ENCODE results near the gene CTNNBL1.

The CTNNBL1 gene

GRCh38 chr20:37838769-37839431 lies 145.1 kb downstream of the CTNNBL1 start:
- DNase-seq: no peak
- in situ Hi-C loops (cut with HindIII; ENCODE audit: low pct_ligation_motif_present, low sequenced_read_pairs): no loop called here

GRCh38 chr20:37839432-37839827 lies 145.6 kb downstream of the CTNNBL1 start:
- no peak for DNase-seq
- H3K4me3 ChIP-seq (ENCODE audit: low read depth, low read length): no peak overlapping the region
- no peak for TF ChIP-seq CTCF (IDR thresholded peaks at IDR 0.05; ENCODE audit: low read depth, low read length, missing control alignments)
- H3K36me3 ChIP-seq (replicated peaks): no peaks in the 10 kb centered on the region
- in situ Hi-C loops (cut with HindIII; ENCODE audit: low pct_ligation_motif_present, low sequenced_read_pairs): no loop called here
- H3K27ac ChIP-seq: no peak overlapping the region
- no peaks in the 10 kb centered on the region for H3K27me3 ChIP-seq (replicated peaks)

More at GRCh38 chr20:37838769-37839431, 145.1 kb downstream of the CTNNBL1 start:
- Histone ChIP-seq H3K27ac (no peak overlapping the region), H3K4me3 (ENCODE audit: low read depth, low read length) (no peak overlapping the region), H3K27me3 (replicated peaks) (no peaks in the 10 kb centered on the region), H3K36me3 (replicated peaks) (no peaks in the 10 kb centered on the region)
- no peak for TF ChIP-seq CTCF (IDR thresholded peaks at IDR 0.05; ENCODE audit: low read depth, low read length, missing control alignments)

- TF ChIP-seq CTCF (IDR thresholded peaks at IDR 0.05; ENCODE audit: low read depth, low read length, missing control alignments): no peak
- in situ Hi-C loops (cut with HindIII; ENCODE audit: low pct_ligation_motif_present, low sequenced_read_pairs): no loop called here
- H3K4me3 ChIP-seq (ENCODE audit: low read depth, low read length): no peak overlapping the region
- DNase-seq: no peak
- peaks cover 2% of the 10 kb centered on the region for H3K36me3 ChIP-seq (replicated peaks)
- H3K27ac ChIP-seq: no peak overlapping the region
- H3K27me3 ChIP-seq (replicated peaks): no peaks in the 10 kb centered on the region
These were observed 146.1 kb downstream of the CTNNBL1 start for GRCh38 chr20:37839955-37840354.

- H3K27ac ChIP-seq: no peak overlapping the region
- DNase-seq: no peak
- H3K4me3 ChIP-seq (ENCODE audit: low read depth, low read length): no peak overlapping the region
- peaks cover 2% of the 10 kb centered on the region for H3K36me3 ChIP-seq (replicated peaks)
- TF ChIP-seq CTCF (IDR thresholded peaks at IDR 0.05; ENCODE audit: low read depth, low read length, missing control alignments): no peak
- no peaks in the 10 kb centered on the region for H3K27me3 ChIP-seq (replicated peaks)
- in situ Hi-C loops (cut with HindIII; ENCODE audit: low pct_ligation_motif_present, low sequenced_read_pairs): no loop called here
These were observed 147.6 kb downstream of the CTNNBL1 start for GRCh38 chr20:37841389-37841788.

- Histone ChIP-seq H3K27ac (no peak overlapping the region), H3K27me3 (replicated peaks) (no peaks in the 10 kb centered on the region), H3K36me3 (replicated peaks) (peaks cover 2% of the 10 kb centered on the region), H3K4me3 (ENCODE audit: low read depth, low read length) (no peak overlapping the region)
- no peak for TF ChIP-seq CTCF (IDR thresholded peaks at IDR 0.05; ENCODE audit: low read depth, low read length, missing control alignments)
- in situ Hi-C loops (cut with HindIII; ENCODE audit: low pct_ligation_motif_present, low sequenced_read_pairs): no loop called here
- no peak for DNase-seq
These were observed 148.1 kb downstream of the CTNNBL1 start for GRCh38 chr20:37841971-37842370.

- Histone ChIP-seq H3K27ac (no peak overlapping the region), H3K4me3 (ENCODE audit: low read depth, low read length) (no peak overlapping the region), H3K36me3 (replicated peaks) (peaks cover 2% of the 10 kb centered on the region), H3K27me3 (replicated peaks) (no peaks in the 10 kb centered on the region)
- in situ Hi-C loops (cut with HindIII; ENCODE audit: low pct_ligation_motif_present, low sequenced_read_pairs): no loop called here
- TF ChIP-seq CTCF (IDR thresholded peaks at IDR 0.05; ENCODE audit: low read depth, low read length, missing control alignments): no peak
- no peak for DNase-seq
These were observed 151.4 kb downstream of the CTNNBL1 start for GRCh38 chr20:37845241-37845681.

Measured in brain microvascular endothelial cell (primary cell).